Skin of body (tissue), 2 donors: Measurements from ENCODE around the gene CERS6. TPM values are rescaled to one million over a fixed set of nuclear protein-coding genes. Genes with fewer than 3 reads are reported as not detected.

Experiments used
- DNase-seq: peaks from one replicate; lab custom pipeline; 2025; lab: John Stamatoyannopoulos, UW
- total RNA-seq: library from RNA; depleted of rRNA; stranded (reverse); fragments of >200 nt; gene quantifications from one replicate; pipeline ENCODE4 v1.2.3, GENCODE V29; 2014

CERS6 gene
- total RNA-seq, 1 donor from 2014 or later = 34.6 TPM

DNA sequence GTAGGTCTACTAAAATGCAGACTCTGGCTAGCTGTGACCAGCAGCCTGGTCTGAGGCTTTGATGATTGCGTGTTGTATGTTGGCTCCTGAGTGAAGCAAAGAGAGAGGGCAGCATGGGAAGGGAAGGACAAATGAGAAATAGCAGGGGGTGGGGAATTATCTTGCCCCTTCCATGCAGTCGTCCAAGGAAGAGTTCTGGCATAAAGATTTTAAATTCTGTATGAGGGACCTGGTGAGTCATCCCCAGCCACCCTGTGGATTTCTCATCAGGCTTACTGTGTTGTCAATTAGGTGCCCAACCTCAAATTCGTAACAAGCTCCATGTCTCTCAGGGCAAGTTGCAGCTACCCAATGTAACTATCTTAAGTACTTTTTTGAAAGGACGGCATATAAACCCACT, 274.3 kb downstream of the CERS6 start:
- DNase-seq = no peak

DNA sequence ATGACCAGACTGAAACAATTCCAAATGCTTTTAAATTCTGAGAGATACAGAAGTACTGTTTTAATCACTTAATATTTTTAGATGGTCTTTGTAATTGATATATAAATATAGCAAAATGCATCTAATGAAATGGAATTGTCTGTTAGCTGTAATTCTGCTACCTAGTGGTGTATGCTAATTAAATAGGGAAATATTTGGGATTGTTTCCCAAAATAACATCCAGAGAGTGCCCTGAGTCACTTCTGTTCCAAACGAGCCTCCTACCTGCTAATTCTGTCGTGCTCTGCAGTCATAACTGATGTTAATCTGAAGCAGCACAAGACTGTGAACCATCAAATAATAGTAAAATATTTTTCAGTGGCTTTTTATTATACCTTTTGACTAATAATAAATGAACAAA, 274.9 kb downstream of the CERS6 start:
- no peak for DNase-seq

DNA sequence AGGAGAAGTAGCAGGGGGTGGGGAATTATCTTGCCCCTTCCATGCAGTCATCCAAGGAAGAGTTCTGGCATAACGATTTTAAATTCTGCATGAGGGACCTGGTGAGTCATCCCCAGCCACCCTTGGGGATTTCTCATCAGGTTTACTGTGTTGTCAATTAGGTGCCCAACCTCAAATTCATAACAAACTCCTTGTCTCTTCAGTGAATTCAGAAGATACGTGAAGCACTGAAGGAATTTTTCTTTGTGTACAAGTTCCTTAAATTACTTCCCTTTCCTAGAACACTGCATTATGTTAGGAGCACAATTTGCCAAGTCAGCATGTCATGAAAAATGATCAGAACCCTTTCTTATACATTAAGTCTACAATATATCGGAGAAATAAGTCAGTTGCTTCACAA, 275.5 kb downstream of the CERS6 start:
- DNase-seq = no peak

DNA sequence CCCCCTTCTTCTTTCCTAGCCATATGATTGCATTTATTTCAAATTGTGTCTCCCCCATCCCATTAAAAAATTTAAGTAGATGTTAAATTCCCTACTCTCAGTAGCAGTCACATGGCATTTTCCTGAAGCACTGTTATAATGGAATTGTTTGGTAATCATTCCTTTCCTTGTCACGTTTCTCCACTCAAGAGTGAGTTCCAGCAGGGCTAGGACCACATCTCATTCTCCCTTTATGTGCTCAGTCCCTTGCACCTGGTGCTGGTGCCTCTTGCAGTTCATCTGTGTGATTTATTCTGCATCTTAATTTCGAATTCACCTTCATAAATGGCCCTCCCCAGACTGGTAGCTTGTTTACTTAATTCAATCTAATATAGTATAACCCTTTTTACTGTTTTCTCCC, 276.0 kb downstream of the CERS6 start:
- DNase-seq = no peak

DNA sequence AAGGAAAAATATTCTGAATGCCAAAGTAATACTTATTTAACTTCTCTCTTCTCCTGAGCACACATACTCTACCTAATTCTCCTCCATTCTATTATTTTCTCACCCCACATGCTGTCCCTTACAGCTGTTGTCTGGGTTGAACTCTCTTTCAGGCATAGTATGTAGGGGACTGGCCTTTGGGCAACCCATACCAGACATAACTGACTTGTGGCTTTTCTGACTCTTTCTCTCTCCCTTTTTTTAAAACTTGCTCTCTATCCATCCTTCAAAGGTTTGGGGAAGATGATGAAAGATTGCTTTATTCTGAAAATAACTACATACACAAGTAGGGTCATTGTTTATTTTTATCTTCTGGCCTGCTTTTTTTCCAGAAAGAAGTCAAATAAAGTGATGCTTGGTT, 276.4 kb downstream of the CERS6 start:
- no peak for DNase-seq

DNA sequence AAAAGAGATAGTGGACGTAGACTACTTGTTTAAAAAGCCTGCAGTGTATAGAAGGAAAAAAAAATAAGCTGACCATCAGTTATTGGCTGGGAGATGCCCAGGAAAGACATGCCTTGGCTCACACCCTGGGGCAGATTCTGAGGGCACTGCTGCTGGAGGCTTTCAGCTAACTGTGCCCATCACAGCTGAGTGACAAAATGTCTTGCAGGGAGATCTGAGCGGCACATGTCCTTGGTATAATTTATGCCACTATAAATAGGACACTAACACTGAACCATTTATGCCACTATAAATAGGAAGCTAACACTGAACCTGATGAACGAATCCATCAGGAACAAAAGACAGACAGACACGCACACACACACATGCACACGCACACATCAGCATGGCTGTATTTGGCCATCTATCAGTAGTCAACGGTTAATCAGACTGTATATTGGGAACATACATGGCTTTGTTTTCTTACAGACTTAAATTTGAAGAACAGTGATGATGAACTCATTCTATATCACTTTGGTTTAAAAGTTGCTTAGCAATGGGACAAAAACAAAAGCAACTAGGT, 278.2 kb downstream of the CERS6 start:
- peak; percentile 30 for DNase-seq

DNA sequence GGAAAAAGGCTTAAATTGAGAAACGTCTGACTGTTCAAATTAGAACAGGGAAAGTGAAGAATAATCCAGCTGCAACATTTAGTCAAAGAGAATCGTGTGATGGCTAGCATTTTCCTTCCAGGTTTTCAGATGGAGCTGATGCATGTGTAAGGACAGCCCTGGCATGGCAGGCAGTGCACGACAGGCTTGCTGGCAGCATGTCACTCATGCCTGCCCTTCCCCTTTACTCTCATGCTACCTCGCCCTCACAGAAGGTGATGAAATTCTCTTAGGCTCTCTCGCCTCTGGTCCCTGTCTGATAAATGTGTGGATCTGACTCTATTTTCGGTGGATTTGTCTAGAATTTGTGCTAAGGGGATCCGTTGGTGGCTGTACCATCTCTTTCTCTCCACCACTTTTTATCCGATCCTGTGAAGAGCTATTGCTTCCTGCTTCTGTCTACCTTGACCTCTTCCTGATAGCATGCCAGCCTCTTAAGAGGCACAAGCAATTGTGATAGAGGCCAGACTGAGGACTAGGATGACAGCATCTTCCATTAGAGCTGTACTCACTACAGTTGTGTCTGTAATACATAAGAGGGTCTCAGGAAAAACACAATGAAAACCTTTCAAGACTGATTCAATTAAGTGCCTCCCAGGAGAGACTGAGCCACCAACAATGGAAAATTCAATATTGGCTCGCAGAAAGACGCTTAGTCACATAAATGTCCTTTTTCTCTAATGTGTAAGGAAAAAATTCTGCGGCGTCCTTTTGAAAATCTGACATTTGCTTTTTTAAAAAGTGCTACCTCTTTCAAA, 280.8 kb downstream of the CERS6 start:
- DNase-seq = no peak

DNA sequence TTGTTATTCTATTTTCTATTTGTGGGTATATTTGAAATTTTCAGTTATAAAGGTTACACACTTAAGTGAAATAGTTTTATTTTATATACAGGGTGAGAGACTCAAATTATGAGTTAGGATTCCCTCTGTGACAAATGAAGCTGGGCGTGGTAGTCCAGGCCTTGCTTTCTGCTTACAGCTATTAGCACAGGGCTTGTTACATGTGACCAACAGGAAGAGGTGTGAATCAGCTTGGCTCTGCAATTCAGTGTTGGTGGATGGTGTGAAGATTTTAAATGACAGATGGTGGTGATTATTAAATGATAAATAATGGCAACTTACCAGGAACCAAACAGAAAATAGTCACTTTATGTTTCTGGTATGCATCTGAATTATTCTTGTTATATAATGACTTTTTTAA, 282.0 kb downstream of the CERS6 start:
- no peak for DNase-seq

DNA sequence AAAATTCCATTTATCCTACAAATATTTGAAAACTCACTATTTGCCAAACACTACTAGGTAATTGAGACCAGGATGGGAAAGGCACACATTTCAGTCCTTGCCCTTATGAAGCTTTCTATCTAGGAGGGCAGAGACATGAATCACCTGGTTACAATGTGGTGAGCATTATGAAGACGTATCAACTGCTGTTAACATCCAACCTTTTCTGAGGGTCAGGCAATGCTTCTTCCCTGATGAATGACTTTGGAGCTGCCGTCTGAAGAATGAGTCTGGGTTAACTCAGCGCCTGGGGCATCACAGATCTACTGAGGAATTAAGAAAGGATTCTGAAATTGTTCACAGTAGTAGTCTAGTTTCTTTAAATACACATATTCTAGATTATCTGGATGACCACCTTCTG, 284.3 kb downstream of the CERS6 start:
- no peak for DNase-seq

DNA sequence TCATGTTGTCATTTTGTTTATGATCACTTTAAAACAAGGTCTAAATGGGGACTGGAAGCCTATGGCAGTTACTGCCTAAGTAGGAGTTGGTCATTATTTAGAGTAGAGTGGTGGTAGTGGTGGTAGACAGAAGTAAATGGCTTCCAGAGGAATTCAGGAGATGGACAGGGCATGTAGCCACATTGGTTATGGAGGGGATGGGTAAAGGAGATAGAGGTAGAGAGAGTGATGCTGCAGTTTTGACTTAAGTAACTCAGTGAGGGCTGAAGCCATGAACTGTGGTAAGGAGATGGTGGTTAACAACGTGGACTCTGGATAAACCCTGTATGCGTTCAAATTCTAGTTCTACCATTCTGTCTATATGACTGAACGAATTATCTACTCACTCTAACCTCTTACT, 284.7 kb downstream of the CERS6 start:
- no peak for DNase-seq

DNA sequence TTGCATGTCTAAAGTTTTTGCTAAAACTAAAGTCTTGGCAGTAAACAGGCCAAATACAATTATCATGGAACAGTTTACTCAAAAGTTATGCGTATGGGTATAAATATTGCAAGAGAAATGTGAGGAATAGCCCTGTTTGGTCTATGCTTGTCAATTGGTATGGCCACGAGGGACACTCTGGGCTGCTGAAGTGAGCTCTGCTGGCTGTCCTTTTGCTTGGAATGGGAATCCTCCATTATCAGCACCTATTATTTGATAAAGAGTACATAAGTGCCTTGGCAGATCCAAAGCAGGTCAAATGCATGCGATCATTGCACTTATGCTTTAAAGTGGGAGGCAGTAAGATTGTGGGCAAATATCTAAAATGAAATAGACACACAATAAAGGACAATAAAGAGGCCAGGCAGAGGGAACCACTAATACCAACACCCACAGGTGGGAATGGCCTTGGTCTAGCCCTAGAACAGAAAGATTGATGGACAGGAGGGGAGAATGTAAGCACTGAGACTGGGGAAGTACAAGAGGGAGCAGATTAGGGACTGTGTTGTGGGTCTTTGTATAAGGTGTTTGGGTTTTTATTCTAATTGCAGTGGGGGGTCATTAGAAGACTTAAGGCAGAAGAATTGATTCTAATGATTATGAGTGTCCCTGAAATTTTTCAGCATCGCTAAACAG, 286.3 kb downstream of the CERS6 start:
- no peak for DNase-seq

DNA sequence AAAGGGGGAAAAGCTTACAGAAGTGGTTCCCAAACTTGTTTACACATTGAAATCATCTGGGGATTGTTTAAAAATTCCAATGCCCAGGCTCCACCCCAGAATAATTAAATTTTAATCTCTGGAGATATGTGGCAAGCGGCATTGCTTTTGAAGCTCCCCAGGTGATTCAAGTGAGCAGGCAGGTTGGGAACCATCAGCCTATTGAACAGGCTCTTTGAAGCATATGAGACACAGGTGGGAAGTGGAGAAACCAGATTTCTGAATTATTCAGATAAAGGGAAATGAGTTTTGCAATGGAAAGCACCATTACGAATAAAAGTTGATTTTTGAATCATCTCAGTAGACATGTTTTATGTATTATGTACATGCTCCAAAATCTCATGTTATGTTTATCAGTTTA, 288.8 kb downstream of the CERS6 start:
- DNase-seq = no peak

DNA sequence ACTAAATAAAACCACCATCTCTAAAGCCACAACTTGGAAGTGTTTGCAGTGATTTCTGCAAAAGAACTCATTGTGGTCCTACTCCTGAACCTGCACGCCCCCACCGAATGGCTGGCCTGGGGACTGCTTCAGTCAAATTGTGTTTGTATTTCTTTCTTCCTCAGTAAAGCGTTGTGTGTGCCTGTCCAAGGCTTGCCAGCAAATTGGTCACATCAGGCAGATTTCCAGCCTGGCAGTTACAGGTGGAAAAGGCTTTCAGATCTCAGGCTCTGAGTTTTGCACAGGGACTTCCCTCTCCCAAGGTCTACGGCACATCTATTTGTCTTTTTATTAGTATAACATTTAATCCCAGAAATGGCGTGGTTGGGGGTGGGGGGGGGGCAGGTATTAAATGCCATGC, 292.4 kb downstream of the CERS6 start:
- DNase-seq = no peak

DNA sequence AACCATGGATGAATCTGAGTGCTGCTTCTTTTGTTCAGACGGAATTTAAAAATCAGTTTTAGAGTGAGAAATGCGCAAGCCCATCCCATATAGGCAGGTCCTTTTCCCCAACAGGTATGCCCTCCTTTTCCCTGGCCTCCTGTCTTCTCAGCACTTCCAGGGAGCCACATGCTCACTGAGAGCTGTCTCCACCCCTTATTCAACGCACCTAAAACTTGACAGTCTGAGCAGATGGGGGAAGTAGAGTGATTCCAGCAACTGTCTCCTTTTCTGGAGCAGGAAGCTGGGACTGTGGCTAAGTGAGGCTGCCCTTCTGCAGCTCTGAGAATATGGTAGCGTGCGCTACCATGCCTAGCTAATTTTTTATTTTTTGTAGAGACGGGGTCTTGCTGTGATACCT, 293.2 kb downstream of the CERS6 start:
- DNase-seq = no peak

DNA sequence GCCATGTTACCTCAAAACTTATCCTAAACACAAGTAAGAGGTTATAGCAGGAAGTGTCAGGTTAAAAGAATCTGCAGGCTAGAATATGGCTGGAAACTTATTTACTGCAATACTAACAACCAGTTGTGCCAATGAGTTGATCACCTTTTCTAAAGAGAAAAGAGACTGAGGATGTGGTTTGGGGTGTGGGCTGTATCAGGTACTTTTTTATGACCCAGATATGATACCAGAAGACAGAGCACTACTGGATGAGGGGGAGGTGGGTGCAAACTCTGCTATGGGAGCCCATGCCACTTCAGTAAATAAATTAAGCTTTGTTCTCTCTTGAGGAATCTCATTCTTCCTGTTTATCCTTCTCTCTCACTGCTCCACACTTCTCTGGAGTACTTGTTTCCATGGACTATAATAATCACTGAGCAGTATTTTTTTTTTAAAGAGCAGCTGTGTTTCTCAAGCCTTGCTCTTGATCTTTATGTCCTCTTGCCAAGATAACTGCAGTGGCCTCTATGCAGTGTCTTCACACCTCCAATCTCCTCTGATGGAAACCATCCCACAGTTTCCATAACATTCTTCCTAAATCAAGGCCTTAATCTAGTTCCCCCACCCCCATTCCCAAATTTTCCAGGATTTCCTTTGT, 295.1 kb downstream of the CERS6 start:
- peak; percentile 10 for DNase-seq

DNA sequence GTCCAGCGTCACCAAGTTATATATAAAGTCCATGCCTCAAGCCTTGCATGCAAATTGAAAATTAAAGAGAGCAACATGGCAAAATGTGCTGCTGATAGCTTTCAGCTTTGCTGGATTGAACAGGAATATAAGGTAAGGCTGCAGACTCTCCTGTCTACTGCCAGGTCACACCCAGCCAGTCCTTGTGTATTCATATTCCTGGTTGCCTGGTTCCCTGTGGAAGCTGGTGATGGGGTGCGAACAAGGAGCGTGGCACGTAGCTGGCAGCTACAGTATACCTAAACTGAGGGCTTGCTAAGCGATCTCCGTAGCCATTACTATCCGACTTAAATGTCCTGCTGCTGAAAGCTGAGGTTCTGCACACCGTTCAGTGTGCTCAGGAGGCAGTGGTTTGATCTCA, 296.3 kb downstream of the CERS6 start:
- DNase-seq = no peak

DNA sequence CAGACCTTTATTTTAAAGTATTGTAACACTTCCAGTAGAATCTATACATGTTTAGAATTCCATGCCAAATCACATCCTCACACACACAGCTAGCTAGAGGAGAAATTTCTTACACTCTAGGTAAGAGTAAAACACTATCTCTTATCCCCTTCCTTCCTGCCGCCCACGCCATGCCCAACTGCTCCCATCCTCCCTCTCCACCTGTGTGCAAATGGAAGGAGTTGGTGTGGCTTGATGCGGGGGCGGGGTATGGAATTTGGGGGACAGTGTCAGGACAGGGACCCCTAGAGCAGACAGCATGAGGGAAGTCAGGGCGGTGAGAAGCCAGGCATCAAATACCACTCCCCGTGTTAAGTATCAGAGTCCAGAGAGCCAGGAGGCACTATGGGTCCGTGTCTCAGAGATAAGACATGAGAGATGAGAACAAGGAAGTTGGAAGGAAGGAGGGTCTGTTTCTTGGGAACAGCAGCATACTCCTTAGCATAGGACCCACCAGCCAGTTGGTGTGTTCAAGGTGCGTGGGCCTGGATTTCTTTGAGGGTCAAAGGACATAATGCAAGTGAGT, 297.8 kb downstream of the CERS6 start:
- no peak for DNase-seq

DNA sequence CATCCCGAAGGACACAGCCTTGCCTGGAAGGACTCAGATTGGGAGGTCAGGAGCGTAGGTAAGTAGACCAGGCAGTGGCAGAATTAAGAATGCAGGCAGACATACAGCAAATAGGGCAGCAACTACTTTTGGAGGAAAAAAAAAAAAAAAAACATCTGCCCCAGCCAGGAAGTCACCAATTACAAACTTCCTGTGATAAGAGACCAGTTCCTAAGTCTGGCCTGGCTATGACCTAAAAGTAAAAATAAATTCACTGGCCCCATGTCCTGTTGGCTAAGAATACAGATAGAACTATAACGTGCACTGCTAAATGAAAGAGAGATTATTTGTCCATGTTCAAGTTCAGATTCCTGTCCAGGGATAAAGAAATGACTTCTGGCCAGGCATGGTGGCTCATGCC, 301.2 kb downstream of the CERS6 start:
- DNase-seq = no peak

DNA sequence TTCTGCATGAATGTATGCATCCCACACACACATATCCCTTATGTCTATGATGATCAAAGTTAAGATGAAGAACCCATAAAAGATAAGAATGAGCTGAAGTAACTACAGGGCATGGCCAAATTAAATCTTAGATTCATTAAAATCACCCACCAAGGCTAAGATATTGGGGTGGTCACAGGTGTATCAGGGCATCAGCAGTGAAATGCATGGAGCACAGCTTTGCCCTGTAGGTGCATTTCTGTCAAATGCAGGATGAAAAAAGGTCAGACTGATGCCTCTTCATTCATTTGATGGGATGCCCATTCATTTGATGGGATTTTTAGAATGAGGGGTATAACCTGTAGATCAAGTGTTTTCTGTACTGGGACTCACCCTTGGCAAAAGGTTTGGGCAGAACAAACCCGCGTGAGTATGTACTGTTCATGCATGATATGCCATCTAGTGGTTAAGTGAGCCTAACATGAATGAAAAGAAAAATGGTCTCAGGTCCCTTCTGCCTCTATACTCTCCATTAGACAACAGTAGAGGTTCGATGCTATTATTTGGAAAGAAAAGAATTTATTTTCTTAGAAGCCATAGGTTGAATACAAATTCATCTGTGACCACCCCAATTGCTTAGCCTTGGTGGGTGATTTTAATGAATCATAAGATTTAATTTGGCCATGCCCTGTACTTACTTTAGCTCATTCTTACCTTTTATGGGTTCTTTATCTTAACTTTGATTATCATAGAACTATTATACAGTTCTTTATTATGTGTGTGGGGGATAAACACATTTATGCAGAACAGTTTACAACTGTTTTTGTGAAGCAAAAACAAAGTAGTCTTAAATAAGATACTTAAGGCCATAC, 303.1 kb downstream of the CERS6 start:
- peak; percentile 27 for DNase-seq

DNA sequence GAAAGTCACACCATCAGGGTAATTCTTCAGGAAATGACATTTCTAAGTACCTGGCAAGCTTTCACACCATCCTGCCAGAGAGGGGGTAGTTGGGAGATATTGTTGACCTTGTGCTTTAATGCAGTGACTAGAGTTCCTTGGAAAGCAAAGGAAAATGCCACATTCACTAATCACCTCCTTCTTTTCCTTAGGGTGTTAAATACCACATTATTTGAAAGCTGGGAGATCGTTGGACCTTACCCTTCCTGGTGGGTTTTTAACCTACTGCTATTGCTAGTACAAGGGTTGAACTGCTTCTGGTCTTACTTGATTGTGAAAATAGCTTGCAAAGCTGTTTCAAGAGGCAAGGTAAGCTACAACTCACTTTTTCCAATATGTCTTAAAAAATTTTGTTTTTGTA, 309.3 kb downstream of the CERS6 start:
- DNase-seq = no peak

DNA sequence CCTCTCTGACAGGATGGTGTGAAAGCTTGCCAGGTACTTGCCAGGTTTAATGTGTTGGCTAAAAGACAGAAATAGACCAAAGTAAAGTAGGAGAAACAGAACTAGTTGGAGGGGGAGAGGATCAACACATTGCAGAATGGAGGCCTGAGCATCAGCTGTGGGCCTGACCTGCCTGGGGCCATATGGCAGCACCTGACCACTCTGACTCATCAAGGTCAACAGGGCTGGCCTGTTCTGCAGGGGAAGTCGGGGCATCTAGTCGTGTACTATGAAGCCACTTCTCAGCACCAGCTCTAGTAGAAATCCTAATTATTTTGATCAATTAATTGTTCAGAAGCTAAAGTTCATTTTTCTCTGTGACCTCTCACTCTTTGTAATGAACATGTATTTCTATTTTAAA, 310.5 kb downstream of the CERS6 start:
- no peak for DNase-seq
